ENCODE data around the gene CLEC2D. TPM values are rescaled to one million over a fixed set of nuclear protein-coding genes. Genes with fewer than 3 reads are reported as not detected.
A peak's percentile ranks its signal among the peaks of the same experiment; 100 is the strongest.
"Not testable (repeated sequence)": the region's sequence is repeated elsewhere in the genome, so short reads cannot be mapped to it uniquely, and the experiment has no call there.

CLEC2D gene
- total RNA-seq, 4 donors from 2014 or later: 1.6 to 11.8 (median 4.3) TPM

DNA sequence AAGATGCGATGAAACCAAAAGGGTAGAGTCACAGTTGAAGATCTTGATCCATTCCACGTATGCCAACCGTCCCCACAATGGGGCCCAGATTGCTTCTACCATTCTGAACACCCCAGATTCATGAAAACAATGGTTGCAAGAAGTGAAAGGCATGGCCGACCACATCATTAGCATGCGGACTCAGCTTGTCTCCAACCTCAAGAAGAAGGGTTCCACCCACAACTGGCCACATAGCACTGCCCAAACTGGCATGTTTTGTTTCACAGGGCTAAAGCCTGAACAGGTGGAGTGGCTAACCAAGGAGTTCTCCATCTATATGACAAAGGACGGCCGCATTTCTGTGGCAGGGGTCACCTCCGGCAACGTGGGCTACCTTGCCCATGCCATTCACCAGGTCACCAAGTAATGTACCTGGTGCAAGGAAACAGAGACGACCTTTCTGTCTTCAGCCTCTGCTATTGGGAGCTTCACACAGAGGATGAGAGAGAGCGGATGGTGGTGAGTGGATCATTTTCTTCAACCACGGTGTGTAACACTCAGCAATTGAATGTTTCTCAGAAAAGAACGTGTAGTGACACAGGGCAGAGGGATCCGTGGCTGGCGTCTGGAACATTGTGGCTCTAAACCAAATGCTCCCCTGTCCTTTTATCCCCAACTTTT is 26.8 kb upstream of the CLEC2D start:
- TF ChIP-seq, protein P1, sequence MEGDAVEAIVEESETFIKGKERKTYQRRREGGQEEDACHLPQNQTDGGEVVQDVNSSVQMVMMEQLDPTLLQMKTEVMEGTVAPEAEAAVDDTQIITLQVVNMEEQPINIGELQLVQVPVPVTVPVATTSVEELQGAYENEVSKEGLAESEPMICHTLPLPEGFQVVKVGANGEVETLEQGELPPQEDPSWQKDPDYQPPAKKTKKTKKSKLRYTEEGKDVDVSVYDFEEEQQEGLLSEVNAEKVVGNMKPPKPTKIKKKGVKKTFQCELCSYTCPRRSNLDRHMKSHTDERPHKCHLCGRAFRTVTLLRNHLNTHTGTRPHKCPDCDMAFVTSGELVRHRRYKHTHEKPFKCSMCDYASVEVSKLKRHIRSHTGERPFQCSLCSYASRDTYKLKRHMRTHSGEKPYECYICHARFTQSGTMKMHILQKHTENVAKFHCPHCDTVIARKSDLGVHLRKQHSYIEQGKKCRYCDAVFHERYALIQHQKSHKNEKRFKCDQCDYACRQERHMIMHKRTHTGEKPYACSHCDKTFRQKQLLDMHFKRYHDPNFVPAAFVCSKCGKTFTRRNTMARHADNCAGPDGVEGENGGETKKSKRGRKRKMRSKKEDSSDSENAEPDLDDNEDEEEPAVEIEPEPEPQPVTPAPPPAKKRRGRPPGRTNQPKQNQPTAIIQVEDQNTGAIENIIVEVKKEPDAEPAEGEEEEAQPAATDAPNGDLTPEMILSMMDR (IDR thresholded peaks at IDR 0.05): no peak
- no peak for TF ChIP-seq POLR2A (IDR thresholded peaks at IDR 0.05)
- H3K4me1 ChIP-seq: peaks cover 5 to 20% (median 12%) of the 10 kb centered on the region in 3 donors
- no peak overlapping the region for H3K4me3 ChIP-seq
- H3K36me3 ChIP-seq: no peaks in the 10 kb centered on the region
- H3K9me3 ChIP-seq: no peaks in the 10 kb centered on the region
- no peak overlapping the region for H3K27ac ChIP-seq
- DNase-seq: no peak
- WGBS, 2 donors: 72 to 75% methylated on average over 13 to 14 of the region's 15 CpGs
- no peaks in the 10 kb centered on the region for H3K27me3 ChIP-seq
- intact Hi-C loops (cut with DNase I): no loop called here

DNA sequence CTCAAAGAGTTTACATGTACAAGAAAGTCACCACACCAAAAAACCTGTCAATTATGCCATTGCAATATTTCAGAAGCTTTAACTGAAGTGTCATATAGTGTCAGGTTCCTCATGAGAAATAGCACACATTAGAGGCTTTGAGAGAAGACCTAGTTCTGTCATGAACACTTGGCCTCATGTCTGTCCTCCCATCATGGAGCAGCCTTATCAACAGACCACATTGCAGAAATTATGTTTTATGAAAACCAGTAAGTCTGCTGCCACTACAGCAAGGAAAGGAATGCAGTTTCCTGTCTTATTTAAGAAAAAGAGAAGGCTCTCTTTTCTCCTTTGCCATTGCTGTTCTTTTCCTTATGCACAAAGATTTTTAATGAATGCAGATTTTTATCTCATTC is 26.2 kb upstream of the CLEC2D start:
- no peak for TF ChIP-seq POLR2A (IDR thresholded peaks at IDR 0.05)
- TF ChIP-seq, protein P1 (IDR thresholded peaks at IDR 0.05): no peak
- no peaks in the 10 kb centered on the region for H3K36me3 ChIP-seq
- H3K27ac ChIP-seq: no peak overlapping the region
- H3K4me3 ChIP-seq: no peak overlapping the region
- H3K27me3 ChIP-seq: no peaks in the 10 kb centered on the region
- no peak for DNase-seq
- H3K4me1 ChIP-seq: peaks cover 10 to 19% (median 13%) of the 10 kb centered on the region in 3 donors
- H3K9me3 ChIP-seq: no peaks in the 10 kb centered on the region
- intact Hi-C loops (cut with DNase I): no loop called here

DNA sequence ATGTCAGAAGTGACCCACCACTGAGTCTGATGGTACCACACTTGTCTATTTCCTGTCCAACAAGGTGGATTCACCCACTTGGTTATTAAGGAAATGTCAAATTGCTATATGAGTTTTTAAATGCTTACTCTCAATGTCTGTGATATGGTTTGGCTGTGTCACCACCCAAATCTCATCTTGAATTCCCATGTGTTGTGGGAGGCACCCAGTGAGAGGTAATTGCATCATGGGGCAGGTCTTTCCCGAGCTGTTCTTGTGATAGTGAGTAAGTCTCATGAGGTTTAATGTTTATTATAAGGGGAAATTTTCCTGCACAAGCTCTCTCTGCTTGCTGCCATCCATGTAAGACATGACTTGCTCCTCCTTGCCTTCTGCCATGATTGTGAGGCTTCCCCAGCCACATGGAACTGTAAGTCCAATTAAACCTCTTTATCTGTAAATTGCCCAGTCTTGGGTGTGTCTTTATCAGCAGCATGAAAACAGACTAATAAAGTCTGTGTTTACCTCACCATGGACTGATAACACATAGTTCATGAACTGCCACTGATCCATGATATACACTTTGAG is 24.4 kb upstream of the CLEC2D start:
- DNase-seq; intact Hi-C loops (cut with DNase I): not testable (repeated sequence)
- 30 to 43% methylated on average over 1 of the region's 1 CpG for WGBS, 2 donors

DNA sequence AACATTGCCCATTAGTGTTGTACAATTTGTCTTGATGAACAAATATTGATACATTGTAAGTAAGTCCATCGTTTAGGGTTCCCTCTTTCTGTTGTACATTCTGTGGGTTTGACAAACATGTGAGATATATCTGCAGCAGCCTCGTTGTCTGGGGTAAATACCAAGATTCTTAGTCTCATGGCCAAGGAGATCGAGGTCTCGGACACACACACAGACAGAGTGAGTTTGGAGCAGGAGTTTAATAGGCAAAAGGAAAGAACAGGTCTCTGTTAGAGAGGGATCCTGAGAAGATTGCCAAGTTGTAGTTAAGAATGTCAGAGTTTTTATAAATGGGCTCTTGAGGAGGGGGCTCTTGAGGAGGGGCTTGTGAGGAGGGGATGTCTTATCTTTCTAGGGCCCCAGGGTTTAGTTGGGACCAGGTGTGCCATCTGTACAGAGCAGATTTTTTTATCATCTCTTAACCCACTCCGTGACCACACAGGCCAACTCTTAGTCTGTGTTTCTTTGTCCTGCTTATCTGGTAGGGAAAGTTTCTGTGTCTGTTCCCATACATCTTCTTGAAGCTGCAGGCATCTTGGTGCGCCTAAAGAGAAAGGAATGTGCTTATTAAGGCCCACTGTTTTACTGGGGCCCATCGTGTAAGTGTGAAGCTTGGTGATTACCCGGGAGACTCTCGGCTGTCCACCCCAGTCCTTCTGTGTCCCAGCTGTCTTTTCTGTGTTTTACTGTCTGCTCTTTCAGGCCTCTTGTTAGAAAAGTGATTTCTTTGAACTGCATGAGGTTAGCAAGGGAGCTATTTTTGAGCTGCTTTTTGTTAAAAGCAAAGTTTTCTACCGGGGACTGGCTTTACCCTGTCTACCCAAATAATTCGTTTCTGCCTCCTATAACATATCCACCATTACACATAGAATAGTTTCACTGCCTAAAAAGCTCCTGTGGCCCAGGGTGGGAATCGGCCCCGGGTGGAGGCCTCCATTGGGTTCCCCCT is 22.4 kb upstream of the CLEC2D start:
- intact Hi-C loops (cut with DNase I): no loop called here
- H3K27ac ChIP-seq: peak overlapping the region; percentile 81 to 94 (median 92)
- TF ChIP-seq, protein P1 (IDR thresholded peaks at IDR 0.05): no peak
- TF ChIP-seq POLR2A (IDR thresholded peaks at IDR 0.05): no peak
- DNase-seq: no peak
- H3K4me1 ChIP-seq: peaks cover 20 to 42% (median 24%) of the 10 kb centered on the region in 3 donors
- H3K4me3 ChIP-seq: peak overlapping the region; percentile 39 to 74 (median 68)
- H3K36me3 ChIP-seq: no peaks in the 10 kb centered on the region
- no peaks in the 10 kb centered on the region for H3K27me3 ChIP-seq
- 25 to 49% methylated on average over 11 to 13 of the region's 13 CpGs for WGBS, 2 donors
- no peaks in the 10 kb centered on the region for H3K9me3 ChIP-seq

More for the DNA sequence above, 24.4 kb upstream of the CLEC2D start:
- peaks cover 13 to 26% (median 20%) of the 10 kb centered on the region in 3 donors for H3K4me1 ChIP-seq
- H3K27me3 ChIP-seq, H3K9me3 ChIP-seq, H3K36me3 ChIP-seq, H3K4me3 ChIP-seq, H3K27ac ChIP-seq: not testable (repeated sequence)

DNA sequence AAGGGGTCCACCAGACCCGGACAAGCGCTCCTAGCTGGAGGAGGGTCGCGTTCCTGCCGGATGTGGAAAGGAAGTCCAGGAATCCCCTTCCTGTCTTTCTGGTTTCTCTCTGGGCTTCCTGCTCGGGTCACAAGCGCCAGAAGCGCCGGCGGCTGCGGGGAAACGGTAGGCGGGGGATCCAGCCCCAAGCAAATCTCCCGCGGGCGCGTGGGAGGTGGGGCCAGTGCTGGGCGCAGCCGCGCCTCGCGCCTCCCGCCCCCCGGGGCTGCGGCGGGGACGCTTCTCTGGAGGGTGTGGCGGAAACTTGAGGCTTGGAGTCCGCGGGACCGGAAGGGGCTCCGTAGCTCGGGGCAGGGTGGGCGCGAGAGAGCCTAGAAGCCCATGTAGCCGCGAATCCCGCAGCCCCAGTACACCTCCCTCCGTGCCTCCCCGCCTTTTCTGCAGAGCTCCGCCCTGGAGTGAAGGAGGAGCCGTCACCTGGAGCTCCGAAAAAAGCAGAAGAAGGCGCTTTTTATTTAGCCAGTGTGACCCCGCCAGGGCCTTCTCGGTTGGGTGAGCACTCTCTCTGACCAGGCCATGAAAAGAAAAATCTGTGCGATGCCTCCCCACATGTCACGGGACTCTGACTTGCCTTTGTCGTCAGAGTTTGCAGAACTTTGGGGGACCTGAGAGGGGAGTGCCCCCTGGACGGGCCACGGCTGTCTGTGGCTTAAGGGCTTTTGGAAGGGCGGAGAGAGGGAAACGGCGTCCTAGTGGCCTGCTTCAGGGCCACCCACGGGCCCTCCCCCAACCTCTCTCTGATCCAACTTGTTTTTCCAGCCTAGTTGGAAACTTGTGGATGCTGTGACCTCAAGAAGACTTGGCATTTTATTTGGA is 21.4 kb upstream of the CLEC2D start:
- intact Hi-C loops (cut with DNase I): no loop called here
- DNase-seq: peak; percentile 38
- peak overlapping the region; percentile 39 to 74 (median 68) for H3K4me3 ChIP-seq
- WGBS, 2 donors: 0% methylated on average over 4 to 23 of the region's 55 CpGs
- peaks cover 20 to 42% (median 24%) of the 10 kb centered on the region in 3 donors for H3K4me1 ChIP-seq
- H3K9me3 ChIP-seq: no peaks in the 10 kb centered on the region
- H3K27me3 ChIP-seq: no peaks in the 10 kb centered on the region
- no peaks in the 10 kb centered on the region for H3K36me3 ChIP-seq
- TF ChIP-seq POLR2A (IDR thresholded peaks at IDR 0.05): peak in 2 of 4 donors; percentile 66 to 85
- TF ChIP-seq, protein P1 (IDR thresholded peaks at IDR 0.05): peak in 2 of 6 experiments; percentile 2 to 6
- peak overlapping the region; percentile 81 to 94 (median 92) for H3K27ac ChIP-seq
